ENCODE data around the gene SPTA1.

The SPTA1 gene

GRCh38 chr1:158681606-158682005, 4.9 kb downstream of the SPTA1 start:
- DNase-seq: no peak

- no peak for DNase-seq
Measured at GRCh38 chr1:158679289-158679688, 7.2 kb downstream of the SPTA1 start.

- no peak for DNase-seq
Measured at GRCh38 chr1:158675563-158676323, 10.8 kb downstream of the SPTA1 start.

GRCh38 chr1:158674302-158674701, 12.2 kb downstream of the SPTA1 start:
- no peak for DNase-seq

- DNase-seq: no peak
Measured at GRCh38 chr1:158666037-158666436, 20.5 kb downstream of the SPTA1 start.

- peak; percentile 24 for DNase-seq
Measured at GRCh38 chr1:158654571-158654970, 31.9 kb downstream of the SPTA1 start.

GRCh38 chr1:158654086-158654485, 32.4 kb downstream of the SPTA1 start:
- DNase-seq: no peak

GRCh38 chr1:158652721-158653334, 33.7 kb downstream of the SPTA1 start:
- no peak for DNase-seq

- DNase-seq: no peak
Measured at GRCh38 chr1:158649052-158649451, 37.5 kb downstream of the SPTA1 start.

GRCh38 chr1:158646465-158646864, 40.0 kb downstream of the SPTA1 start:
- no peak for DNase-seq

GRCh38 chr1:158644449-158644848, 42.1 kb downstream of the SPTA1 start:
- no peak for DNase-seq

- no peak for DNase-seq
Measured at GRCh38 chr1:158638904-158639303, 47.6 kb downstream of the SPTA1 start.

- no peak for DNase-seq
Measured at GRCh38 chr1:158638146-158638545, 48.4 kb downstream of the SPTA1 start.

- no peak for DNase-seq
Measured at GRCh38 chr1:158613764-158614163, 72.8 kb downstream of the SPTA1 start.

- DNase-seq: no peak
Measured at GRCh38 chr1:158611916-158612315, 74.6 kb downstream of the SPTA1 start.

- DNase-seq: no peak
Measured at GRCh38 chr1:158607296-158607695, 79.2 kb downstream of the SPTA1 start.

GRCh38 chr1:158604968-158605367, 81.5 kb downstream of the SPTA1 start, which contains the start of gene OR10Z1:
Gene OR10Z1 (plus strand): TSS chr1:158605268. CDS start chr1:158606439, 1,171 bp downstream.
- no peak for DNase-seq

GRCh38 chr1:158600735-158601134, 85.8 kb downstream of the SPTA1 start:
- no peak for DNase-seq

- no peak for DNase-seq
Measured at GRCh38 chr1:158586942-158587341, 99.6 kb downstream of the SPTA1 start.

GRCh38 chr1:158583962-158584361, 102.6 kb downstream of the SPTA1 start:
- DNase-seq: no peak

- no peak for DNase-seq
Measured at GRCh38 chr1:158579733-158580132, 106.8 kb downstream of the SPTA1 start, which contains the start of gene OR10X1. Gene OR10X1 (minus strand): TSS chr1:158579899. CDS start chr1:158579899, 0 bp downstream.

- no peak for DNase-seq
Measured at GRCh38 chr1:158577561-158577960, 109.0 kb downstream of the SPTA1 start.

- no peak for DNase-seq
Measured at GRCh38 chr1:158572226-158572625, 114.3 kb downstream of the SPTA1 start.

- no peak for DNase-seq
Measured at GRCh38 chr1:158570480-158570879, 116.0 kb downstream of the SPTA1 start, which contains the start of gene OR6P1. Gene OR6P1 (minus strand): TSS chr1:158570580. CDS start chr1:158563604, 6,976 bp downstream.
